ENCODE measurements around the gene TBC1D5. TPM values are rescaled to one million over a fixed set of nuclear protein-coding genes. Genes with fewer than 3 reads are reported as not detected.

Gene TBC1D5
- polyA plus RNA-seq, 2 donors = 4.5 to 6.7 TPM

DNA sequence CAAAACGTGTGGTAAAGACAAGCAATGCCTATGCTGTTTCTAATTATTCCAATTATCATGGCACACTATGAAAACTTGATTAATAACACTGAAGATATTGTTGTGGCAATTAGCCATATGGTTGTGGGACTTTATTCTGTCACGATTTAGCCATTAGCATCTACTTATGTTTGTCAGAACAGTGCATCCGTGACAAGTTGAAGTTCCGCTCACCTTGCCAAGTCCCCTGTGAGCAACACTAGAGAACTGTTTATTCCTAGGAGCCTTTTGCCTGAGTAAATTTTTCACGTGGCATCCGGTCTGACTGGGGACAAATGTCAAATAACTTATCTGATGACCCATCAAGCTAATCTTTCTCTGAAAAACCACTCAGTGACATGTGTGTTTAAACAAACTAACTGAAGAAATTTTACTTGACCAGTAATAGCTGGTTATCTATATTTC lies 403.3 kb downstream of the TBC1D5 start:
- Histone ChIP-seq H3K27ac (ENCODE audit: low read depth in 2 of 2, low read length in 1 of 2) (no peak overlapping the region), H3K4me1 (ENCODE audit: control insufficient read depth in 2 of 2, insufficient read depth in 2 of 2, low read length in 1 of 2) (no peaks in the 10 kb centered on the region), H3K9me3 (ENCODE audit: control insufficient read depth in 2 of 2, insufficient read depth in 1 of 2, low read depth in 1 of 2, low read length in 1 of 2) (no peaks in the 10 kb centered on the region), H3K27me3 (ENCODE audit: control insufficient read depth in 1 of 2, insufficient read depth in 2 of 2, low read length in 2 of 2) (no peaks in the 10 kb centered on the region), H3K36me3 (ENCODE audit: control insufficient read depth in 2 of 2, insufficient read depth in 2 of 2, low read length in 1 of 2) (no peaks in the 10 kb centered on the region), H3K4me3 (ENCODE audit: low read depth in 1 of 2, low read length in 2 of 2) (no peak overlapping the region)
- WGBS, 2 donors = 75 to 81% methylated on average over 6 of the region's 6 CpGs

DNA sequence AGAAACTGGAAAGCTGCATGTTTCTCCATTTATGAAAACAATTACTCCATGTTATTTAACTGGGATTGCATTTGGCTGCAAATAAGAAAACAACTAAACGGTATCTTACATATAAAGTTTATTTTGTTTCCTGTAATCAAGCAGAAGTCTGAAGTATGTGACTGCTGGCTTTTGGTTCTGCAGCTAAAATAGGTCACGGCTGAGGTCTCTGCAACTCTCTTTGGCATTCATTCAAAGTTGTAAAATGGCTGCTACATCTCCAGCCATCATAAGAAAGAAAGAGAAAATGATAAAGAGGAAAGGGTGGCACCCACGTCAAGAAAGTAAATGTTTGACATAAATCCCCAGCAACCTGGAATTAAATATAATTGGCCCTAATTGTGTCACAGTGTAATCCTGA lies 406.1 kb downstream of the TBC1D5 start:
- H3K9me3 ChIP-seq (ENCODE audit: control insufficient read depth in 2 of 2, insufficient read depth in 1 of 2, low read depth in 1 of 2, low read length in 1 of 2) = no peaks in the 10 kb centered on the region
- no peaks in the 10 kb centered on the region for H3K4me1 ChIP-seq (ENCODE audit: control insufficient read depth in 2 of 2, insufficient read depth in 2 of 2, low read length in 1 of 2)
- no peaks in the 10 kb centered on the region for H3K27me3 ChIP-seq (ENCODE audit: control insufficient read depth in 1 of 2, insufficient read depth in 2 of 2, low read length in 2 of 2)
- H3K4me3 ChIP-seq (ENCODE audit: low read depth in 1 of 2, low read length in 2 of 2) = no peak overlapping the region
- H3K27ac ChIP-seq (ENCODE audit: low read depth in 2 of 2, low read length in 1 of 2) = no peak overlapping the region
- WGBS, 2 donors = 52 to 61% methylated on average over 3 of the region's 3 CpGs
- H3K36me3 ChIP-seq (ENCODE audit: control insufficient read depth in 2 of 2, insufficient read depth in 2 of 2, low read length in 1 of 2) = no peaks in the 10 kb centered on the region

DNA sequence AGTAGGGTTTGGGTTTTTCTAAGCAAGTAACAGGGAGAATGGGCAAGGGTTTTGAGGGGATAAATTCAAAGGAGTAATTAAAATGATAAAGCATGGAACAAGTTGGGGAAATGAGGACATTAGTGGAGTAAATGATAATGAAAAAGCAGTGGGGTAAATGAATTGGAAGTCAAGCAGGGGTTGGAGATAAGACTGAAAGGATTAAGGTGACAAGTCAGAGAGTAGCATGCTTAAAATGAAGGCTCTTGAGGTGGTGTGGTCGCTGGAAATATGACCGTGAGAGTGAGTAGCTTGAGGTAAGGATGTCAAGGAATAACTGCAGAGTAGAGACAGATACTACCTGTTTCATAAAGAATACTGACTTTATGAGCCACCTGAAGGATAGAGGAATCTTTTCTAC lies 408.5 kb downstream of the TBC1D5 start:
- H3K4me1 ChIP-seq (ENCODE audit: control insufficient read depth in 2 of 2, insufficient read depth in 2 of 2, low read length in 1 of 2) = no peaks in the 10 kb centered on the region
- H3K36me3 ChIP-seq (ENCODE audit: control insufficient read depth in 2 of 2, insufficient read depth in 2 of 2, low read length in 1 of 2) = no peaks in the 10 kb centered on the region
- H3K9me3 ChIP-seq (ENCODE audit: control insufficient read depth in 2 of 2, insufficient read depth in 1 of 2, low read depth in 1 of 2, low read length in 1 of 2) = no peaks in the 10 kb centered on the region
- no peak overlapping the region for H3K4me3 ChIP-seq (ENCODE audit: low read depth in 1 of 2, low read length in 2 of 2)
- no peak overlapping the region for H3K27ac ChIP-seq (ENCODE audit: low read depth in 2 of 2, low read length in 1 of 2)
- H3K27me3 ChIP-seq (ENCODE audit: control insufficient read depth in 1 of 2, insufficient read depth in 2 of 2, low read length in 2 of 2) = no peaks in the 10 kb centered on the region
- 83 to 90% methylated on average over 2 of the region's 2 CpGs for WGBS, 2 donors

DNA sequence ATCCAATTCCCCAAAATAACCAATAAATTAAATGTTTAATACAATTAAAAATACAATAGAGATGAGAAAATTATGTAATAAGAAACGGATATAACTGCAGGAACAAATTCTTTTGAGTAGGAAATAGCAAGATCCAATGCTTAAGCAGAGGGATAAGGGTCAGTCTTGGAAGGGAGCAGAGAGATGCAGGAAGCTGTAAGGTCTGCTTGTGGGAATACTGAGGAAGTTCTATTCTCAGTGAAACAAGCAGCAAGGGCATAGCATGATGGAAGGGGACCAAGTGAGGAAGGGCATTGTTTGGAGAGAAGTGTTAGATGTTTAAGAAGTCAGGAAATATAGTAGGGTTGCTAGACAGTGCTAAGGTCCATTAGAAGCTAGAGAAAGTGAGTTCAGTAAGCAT lies 409.0 kb downstream of the TBC1D5 start:
- no peak overlapping the region for H3K4me3 ChIP-seq (ENCODE audit: low read depth in 1 of 2, low read length in 2 of 2)
- no peaks in the 10 kb centered on the region for H3K36me3 ChIP-seq (ENCODE audit: control insufficient read depth in 2 of 2, insufficient read depth in 2 of 2, low read length in 1 of 2)
- no peak overlapping the region for H3K27ac ChIP-seq (ENCODE audit: low read depth in 2 of 2, low read length in 1 of 2)
- no peaks in the 10 kb centered on the region for H3K4me1 ChIP-seq (ENCODE audit: control insufficient read depth in 2 of 2, insufficient read depth in 2 of 2, low read length in 1 of 2)
- 75% methylated on average over 1 of the region's 1 CpG for WGBS, 2 donors
- no peaks in the 10 kb centered on the region for H3K9me3 ChIP-seq (ENCODE audit: control insufficient read depth in 2 of 2, insufficient read depth in 1 of 2, low read depth in 1 of 2, low read length in 1 of 2)
- H3K27me3 ChIP-seq (ENCODE audit: control insufficient read depth in 1 of 2, insufficient read depth in 2 of 2, low read length in 2 of 2) = no peaks in the 10 kb centered on the region

DNA sequence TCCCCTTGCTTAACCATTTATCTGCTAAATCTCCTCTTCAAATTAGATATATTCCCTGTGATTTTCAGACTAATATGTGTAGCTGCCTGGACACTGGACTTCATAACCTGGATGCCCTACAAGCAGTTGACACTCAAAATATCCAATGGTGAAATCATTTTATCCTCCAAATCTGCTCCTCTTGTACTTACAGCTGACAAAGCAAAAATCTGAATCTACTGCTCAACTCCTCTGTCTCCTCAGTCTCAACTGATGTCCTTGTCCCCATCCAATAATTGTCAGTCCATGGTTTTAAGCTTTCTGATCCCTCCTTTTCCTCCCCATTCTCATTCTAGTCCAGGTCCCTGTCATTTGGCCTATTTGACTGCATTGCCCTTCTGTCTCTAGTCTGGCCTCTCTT lies 411.8 kb downstream of the TBC1D5 start:
- no peaks in the 10 kb centered on the region for H3K36me3 ChIP-seq (ENCODE audit: control insufficient read depth in 2 of 2, insufficient read depth in 2 of 2, low read length in 1 of 2)
- H3K9me3 ChIP-seq (ENCODE audit: control insufficient read depth in 2 of 2, insufficient read depth in 1 of 2, low read depth in 1 of 2, low read length in 1 of 2) = no peaks in the 10 kb centered on the region
- H3K4me3 ChIP-seq (ENCODE audit: low read depth in 1 of 2, low read length in 2 of 2) = no peak overlapping the region
- no peaks in the 10 kb centered on the region for H3K27me3 ChIP-seq (ENCODE audit: control insufficient read depth in 1 of 2, insufficient read depth in 2 of 2, low read length in 2 of 2)
- no peak overlapping the region for H3K27ac ChIP-seq (ENCODE audit: low read depth in 2 of 2, low read length in 1 of 2)
- no peaks in the 10 kb centered on the region for H3K4me1 ChIP-seq (ENCODE audit: control insufficient read depth in 2 of 2, insufficient read depth in 2 of 2, low read length in 1 of 2)

DNA sequence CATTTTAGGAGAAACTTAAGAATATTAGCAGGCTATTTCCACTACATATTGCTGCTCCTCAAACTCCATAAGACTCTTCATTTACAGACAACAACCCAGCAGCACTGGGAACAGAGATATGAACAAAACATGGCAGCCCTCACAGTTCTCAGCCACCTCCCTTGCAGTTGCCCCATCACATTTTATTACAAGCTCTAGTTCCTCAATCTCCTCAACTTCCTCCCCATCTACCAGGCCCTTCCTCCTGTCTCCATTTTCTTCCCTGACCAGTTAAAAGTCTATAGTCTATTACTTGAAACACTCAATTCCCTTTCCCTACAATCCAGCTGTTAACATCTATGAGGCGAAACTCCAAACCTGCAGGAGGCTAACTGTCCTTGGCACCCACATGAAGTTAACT lies 412.5 kb downstream of the TBC1D5 start:
- Histone ChIP-seq H3K27me3 (ENCODE audit: control insufficient read depth in 1 of 2, insufficient read depth in 2 of 2, low read length in 2 of 2) (no peaks in the 10 kb centered on the region), H3K9me3 (ENCODE audit: control insufficient read depth in 2 of 2, insufficient read depth in 1 of 2, low read depth in 1 of 2, low read length in 1 of 2) (no peaks in the 10 kb centered on the region), H3K4me3 (ENCODE audit: low read depth in 1 of 2, low read length in 2 of 2) (no peak overlapping the region), H3K27ac (ENCODE audit: low read depth in 2 of 2, low read length in 1 of 2) (no peak overlapping the region), H3K4me1 (ENCODE audit: control insufficient read depth in 2 of 2, insufficient read depth in 2 of 2, low read length in 1 of 2) (no peaks in the 10 kb centered on the region), H3K36me3 (ENCODE audit: control insufficient read depth in 2 of 2, insufficient read depth in 2 of 2, low read length in 1 of 2) (no peaks in the 10 kb centered on the region)
- WGBS, 2 donors = 97 to 99% methylated on average over 1 of the region's 1 CpG

DNA sequence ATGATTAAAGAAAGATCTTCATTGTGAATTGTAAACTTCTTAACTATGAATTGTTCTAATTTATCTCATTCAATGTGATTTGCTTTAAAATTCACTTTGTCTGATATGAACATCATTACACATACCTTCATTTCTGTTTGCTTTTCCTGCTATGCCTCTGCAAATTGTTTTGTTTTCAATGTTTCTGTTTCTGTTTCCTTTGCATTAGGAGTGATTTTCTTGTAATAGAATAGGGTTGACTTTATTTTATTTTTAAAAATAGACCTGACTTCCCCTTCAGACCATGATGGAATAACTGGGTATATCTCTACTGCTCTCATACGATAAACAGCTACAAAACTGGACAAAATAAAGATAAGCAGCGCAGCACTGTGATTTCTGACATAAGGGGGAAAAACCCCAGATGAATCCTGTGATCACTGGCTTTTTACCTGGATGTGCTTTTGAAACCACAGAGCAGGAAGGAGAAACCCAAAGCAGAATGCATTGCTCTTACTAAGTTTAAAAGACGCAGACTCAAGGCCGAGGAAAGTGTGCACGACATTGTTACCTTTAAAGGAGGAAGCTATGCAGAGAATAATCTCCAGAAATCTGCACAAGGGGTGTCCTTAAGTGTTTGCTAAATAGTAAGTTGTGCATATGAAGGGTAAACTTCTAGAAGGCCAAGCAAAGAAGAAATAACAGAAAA lies 420.2 kb downstream of the TBC1D5 start:
- WGBS, 2 donors = 83 to 84% methylated on average over 5 of the region's 5 CpGs
- H3K27ac ChIP-seq (ENCODE audit: low read depth in 2 of 2, low read length in 1 of 2) = no peak overlapping the region
- H3K36me3 ChIP-seq (ENCODE audit: control insufficient read depth in 2 of 2, insufficient read depth in 2 of 2, low read length in 1 of 2) = no peaks in the 10 kb centered on the region
- no peaks in the 10 kb centered on the region for H3K9me3 ChIP-seq (ENCODE audit: control insufficient read depth in 2 of 2, insufficient read depth in 1 of 2, low read depth in 1 of 2, low read length in 1 of 2)
- no peaks in the 10 kb centered on the region for H3K27me3 ChIP-seq (ENCODE audit: control insufficient read depth in 1 of 2, insufficient read depth in 2 of 2, low read length in 2 of 2)
- H3K4me3 ChIP-seq (ENCODE audit: low read depth in 1 of 2, low read length in 2 of 2) = no peak overlapping the region
- no peaks in the 10 kb centered on the region for H3K4me1 ChIP-seq (ENCODE audit: control insufficient read depth in 2 of 2, insufficient read depth in 2 of 2, low read length in 1 of 2)

DNA sequence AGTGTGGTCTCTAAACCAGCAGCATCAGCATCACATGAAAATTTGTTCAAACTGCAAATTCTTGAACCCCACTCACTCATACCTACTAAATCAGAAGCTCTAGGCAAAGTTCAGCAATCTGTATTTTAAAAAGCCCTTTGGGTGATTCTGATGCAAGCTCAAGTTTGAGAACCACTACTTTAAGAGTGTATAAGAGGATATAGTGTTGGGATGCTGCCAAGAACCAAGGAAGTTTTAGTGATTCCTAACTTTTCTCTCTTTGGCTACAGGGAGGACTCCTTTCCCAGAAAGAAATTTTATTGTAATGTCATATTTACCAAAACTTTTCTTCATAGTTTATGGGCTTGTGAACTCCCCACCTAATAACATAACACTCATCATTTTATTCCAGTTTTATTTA lies 422.2 kb downstream of the TBC1D5 start:
- Histone ChIP-seq H3K4me1 (ENCODE audit: control insufficient read depth in 2 of 2, insufficient read depth in 2 of 2, low read length in 1 of 2) (no peaks in the 10 kb centered on the region), H3K9me3 (ENCODE audit: control insufficient read depth in 2 of 2, insufficient read depth in 1 of 2, low read depth in 1 of 2, low read length in 1 of 2) (no peaks in the 10 kb centered on the region), H3K27ac (ENCODE audit: low read depth in 2 of 2, low read length in 1 of 2) (no peak overlapping the region), H3K36me3 (ENCODE audit: control insufficient read depth in 2 of 2, insufficient read depth in 2 of 2, low read length in 1 of 2) (no peaks in the 10 kb centered on the region), H3K4me3 (ENCODE audit: low read depth in 1 of 2, low read length in 2 of 2) (no peak overlapping the region), H3K27me3 (ENCODE audit: control insufficient read depth in 1 of 2, insufficient read depth in 2 of 2, low read length in 2 of 2) (no peaks in the 10 kb centered on the region)

DNA sequence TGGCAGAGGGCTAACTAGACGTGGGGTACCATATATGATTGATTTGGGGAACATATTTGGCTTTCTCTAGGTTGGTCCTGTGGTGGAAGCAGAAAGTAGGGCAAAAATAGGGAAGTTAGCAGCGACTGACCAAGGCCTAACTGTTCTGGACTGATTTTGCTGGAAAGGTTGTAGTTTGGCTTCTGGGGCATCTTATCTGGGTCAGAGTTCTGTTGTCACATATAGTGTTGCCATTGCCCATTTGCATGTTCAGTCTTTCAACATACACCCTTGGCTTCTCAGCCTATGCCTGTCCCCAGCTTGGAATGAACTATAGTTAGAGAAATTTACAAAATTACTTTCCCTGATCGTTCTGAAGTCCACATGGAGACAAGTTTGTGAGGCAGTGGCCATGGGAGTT lies 426.5 kb downstream of the TBC1D5 start:
- Histone ChIP-seq H3K4me3 (ENCODE audit: low read depth in 1 of 2, low read length in 2 of 2) (no peak overlapping the region), H3K36me3 (ENCODE audit: control insufficient read depth in 2 of 2, insufficient read depth in 2 of 2, low read length in 1 of 2) (no peaks in the 10 kb centered on the region), H3K4me1 (ENCODE audit: control insufficient read depth in 2 of 2, insufficient read depth in 2 of 2, low read length in 1 of 2) (no peaks in the 10 kb centered on the region), H3K27me3 (ENCODE audit: control insufficient read depth in 1 of 2, insufficient read depth in 2 of 2, low read length in 2 of 2) (no peaks in the 10 kb centered on the region), H3K27ac (ENCODE audit: low read depth in 2 of 2, low read length in 1 of 2) (no peak overlapping the region), H3K9me3 (ENCODE audit: control insufficient read depth in 2 of 2, insufficient read depth in 1 of 2, low read depth in 1 of 2, low read length in 1 of 2) (no peaks in the 10 kb centered on the region)
- 85 to 90% methylated on average over 3 of the region's 3 CpGs for WGBS, 2 donors

DNA sequence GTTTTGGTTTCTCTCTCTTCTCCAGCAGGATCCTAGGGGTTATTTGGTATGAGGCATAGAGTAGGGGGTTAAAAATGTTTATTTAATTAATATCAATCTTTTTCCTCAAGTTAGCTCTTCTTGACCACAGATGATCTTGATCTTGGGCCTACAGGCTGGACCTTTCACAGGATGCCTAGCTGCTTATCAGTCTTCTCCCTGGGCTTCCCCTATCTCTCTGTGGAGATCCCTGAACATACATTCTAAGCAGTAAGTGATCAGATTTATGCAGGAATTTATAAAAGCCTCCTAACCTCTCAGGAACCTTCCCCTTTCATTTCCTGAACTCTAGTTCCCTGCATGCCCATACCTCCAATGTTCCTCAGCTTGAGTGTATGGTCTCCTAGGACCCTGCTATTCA lies 428.3 kb downstream of the TBC1D5 start:
- Histone ChIP-seq H3K9me3 (ENCODE audit: control insufficient read depth in 2 of 2, insufficient read depth in 1 of 2, low read depth in 1 of 2, low read length in 1 of 2) (no peaks in the 10 kb centered on the region), H3K27ac (ENCODE audit: low read depth in 2 of 2, low read length in 1 of 2) (no peak overlapping the region), H3K4me1 (ENCODE audit: control insufficient read depth in 2 of 2, insufficient read depth in 2 of 2, low read length in 1 of 2) (no peaks in the 10 kb centered on the region), H3K4me3 (ENCODE audit: low read depth in 1 of 2, low read length in 2 of 2) (no peak overlapping the region), H3K27me3 (ENCODE audit: control insufficient read depth in 1 of 2, insufficient read depth in 2 of 2, low read length in 2 of 2) (no peaks in the 10 kb centered on the region), H3K36me3 (ENCODE audit: control insufficient read depth in 2 of 2, insufficient read depth in 2 of 2, low read length in 1 of 2) (no peaks in the 10 kb centered on the region)
